CD14-positive monocyte (primary cell): ENCODE data around the gene IGF1. TPM values are rescaled to one million over a fixed set of nuclear protein-coding genes. Genes with fewer than 3 reads are reported as not detected.

Experiments used
- DNase-seq, 3 donors: peaks; one replicate each; pipeline ENCODE4 v3.0.0-alpha.2; 2011 to 2022
- H2AFZ ChIP-seq: 2 replicates; pipeline ENCODE4 v1.6.0; 2012; ENCODE audit warnings: mild to moderate bottlenecking, low read depth, low read length, inconsistent platforms; ENCODE audit not compliant: insufficient read depth, poor library complexity, severe bottlenecking
- H3K27ac ChIP-seq, 2 donors: 1 replicate in 1 of 2; 2 replicates in 1 of 2; pipeline ENCODE4 v1.5.1; 2012 to 2013; ENCODE audit warnings: low read length in 2 of 2, control low read depth in 1 of 2, inconsistent platforms in 1 of 2, low read depth in 1 of 2, mild to moderate bottlenecking in 1 of 2
- H3K27me3 ChIP-seq, 2 donors: one replicate each; pipeline versions ENCODE4 v1.6.0 to v1.6.1; 2011 to 2013; ENCODE audit warnings: low read length in 2 of 2; ENCODE audit not compliant: control insufficient read depth in 2 of 2, insufficient read depth in 2 of 2
- H3K36me3 ChIP-seq, 2 donors: replicated peaks in 1 of 2; 1 replicate in 1 of 2; 2 replicates in 1 of 2; pipeline versions ENCODE4 v1.5.1 to v1.6.1; 2012 to 2013; ENCODE audit warnings: low read length in 2 of 2, control low read depth in 1 of 2, inconsistent platforms in 1 of 2, mild to moderate bottlenecking in 1 of 2; ENCODE audit not compliant: insufficient read depth in 2 of 2, control insufficient read depth in 1 of 2
- H3K4me1 ChIP-seq, 2 donors: 1 replicate in 1 of 2; 2 replicates in 1 of 2; pipeline versions ENCODE4 v1.5.1 to v1.6.1; 2012 to 2013; ENCODE audit warnings: low read length in 2 of 2, control low read depth in 1 of 2, inconsistent platforms in 1 of 2, mild to moderate bottlenecking in 1 of 2, moderate library complexity in 1 of 2; ENCODE audit not compliant: insufficient read depth in 2 of 2, control insufficient read depth in 1 of 2
- H3K4me2 ChIP-seq: replicated peaks from 2 replicates; pipeline ENCODE3; 2012; ENCODE audit warnings: low read length, moderate library complexity, mild to moderate bottlenecking; ENCODE audit not compliant: poor library complexity, severe bottlenecking; ENCODE audit errors: extremely low read depth
- H3K4me3 ChIP-seq, 3 experiments: fragments of 200-600 bp in 1 of 3; sonication (generic) in 1 of 3; replicated peaks in 1 of 3; 1 replicate in 2 of 3; 2 replicates in 1 of 3; pipeline ENCODE4 v1.5.1; 2011 to 2013; ENCODE audit warnings: low read length in 3 of 3, mild to moderate bottlenecking in 3 of 3, control low read depth in 2 of 3, low read depth in 2 of 3, inconsistent platforms in 1 of 3, moderate library complexity in 1 of 3
- H3K79me2 ChIP-seq: 2 replicates; pipeline ENCODE4 v1.6.0; 2012; ENCODE audit warnings: mild to moderate bottlenecking, control low read depth, inconsistent platforms, low read length, moderate library complexity; ENCODE audit not compliant: insufficient read depth
- H3K9ac ChIP-seq: 2 replicates; pipeline ENCODE4 v1.6.0; 2017; ENCODE audit warnings: low read length, mild to moderate bottlenecking; ENCODE audit not compliant: insufficient read depth, poor library complexity, severe bottlenecking
- H3K9me3 ChIP-seq, 2 donors: replicated peaks in 1 of 2; 1 replicate in 1 of 2; 2 replicates in 1 of 2; pipeline versions ENCODE4 v1.5.1 to v1.6.1; 2012 to 2013; ENCODE audit warnings: low read length in 2 of 2, control low read depth in 1 of 2; ENCODE audit not compliant: control insufficient read depth in 1 of 2, insufficient read depth in 1 of 2
- H4K20me1 ChIP-seq: 2 replicates; pipeline ENCODE4 v1.6.0; 2012; ENCODE audit warnings: mild to moderate bottlenecking, low read length, control low read depth, moderate library complexity; ENCODE audit not compliant: insufficient read depth
- H3K27ac Mint-ChIP-seq, 7 donors: one replicate each; pipeline ENCODE4 v1.8.0; 2020; ENCODE audit warnings: mild to moderate bottlenecking in 7 of 7, mixed read lengths in 7 of 7, moderate library complexity in 6 of 7, inconsistent platforms in 2 of 7
- H3K27me3 Mint-ChIP-seq, 3 donors: one replicate each; pipeline ENCODE4 v1.8.0; 2021 to 2022; ENCODE audit warnings: low read depth in 3 of 3, mild to moderate bottlenecking in 3 of 3, mixed read lengths in 3 of 3, moderate library complexity in 3 of 3, inconsistent platforms in 1 of 3
- H3K36me3 Mint-ChIP-seq, 2 donors: one replicate each; pipeline ENCODE4 v1.8.0; 2020; ENCODE audit warnings: mixed read lengths in 2 of 2, inconsistent platforms in 1 of 2, mild to moderate bottlenecking in 1 of 2
- H3K4me1 Mint-ChIP-seq: one replicate; pipeline ENCODE4 v1.8.0; 2020; ENCODE audit warnings: mild to moderate bottlenecking, mixed read lengths
- H3K4me3 Mint-ChIP-seq, 2 donors: one replicate each; pipeline ENCODE4 v1.8.0; 2020; ENCODE audit warnings: mild to moderate bottlenecking in 2 of 2, mixed read lengths in 2 of 2, moderate library complexity in 1 of 2
- H3K9me3 Mint-ChIP-seq, 7 donors: one replicate each; pipeline ENCODE4 v1.8.0; 2020 to 2022; ENCODE audit warnings: mixed read lengths in 7 of 7, mild to moderate bottlenecking in 6 of 7, moderate library complexity in 6 of 7, inconsistent platforms in 2 of 7
- CTCF ChIP-seq: fragments of 200-600 bp; IDR thresholded peaks from one replicate; pipeline ENCODE4 v1.8.0; 2022; ENCODE audit warnings: antibody characterized with exemption, mild to moderate bottlenecking
- WGBS: methylation state at CpG from one replicate; pipeline ENCODE4 v1.1.5; 2013; ENCODE audit warnings: missing lambda C conversion rate; ENCODE audit not compliant: insufficient coverage; 5-methylcytosine and 5-hydroxymethylcytosine counted together
- intact Hi-C, 2 donors: fragments of 100-400 bp; cut with micrococcal nuclease; formaldehyde crosslinking; loops; one replicate each; pipeline versions ENCODE4 v1.15.0 to v1.15.1; 2023
- polyA plus RNA-seq, 3 donors: library from polyadenylated mRNA; depleted of rRNA in 1 of 3; unstranded in 2 of 3; stranded (reverse) in 1 of 3; fragments of 300-500 nt in 2 of 3; fragments of >200 nt in 1 of 3; fragmentation: Illumina TruSeq in 2 of 3; gene quantifications; 1 replicate in 2 of 3; 2 replicates in 1 of 3; pipeline ENCODE4 v1.2.3, GENCODE V29; 2012 to 2021

The IGF1 gene
- polyA plus RNA-seq, 3 donors = not detected

GRCh38 chr12:102507301-102507700 is 26.9 kb upstream of the IGF1 start:
- no peak overlapping the region for H3K4me3 Mint-ChIP-seq
- Histone ChIP-seq H3K4me3 (no peak overlapping the region), H3K36me3 (no peaks in the 10 kb centered on the region), H3K27ac (no peak overlapping the region), H3K4me2 (no peak overlapping the region), H2AFZ (no peak overlapping the region), H3K9ac (no peak overlapping the region), H3K9me3 (peaks cover 0 to 4% of the 10 kb centered on the region in 2 donors), H4K20me1 (no peaks in the 10 kb centered on the region), H3K79me2 (no peaks in the 10 kb centered on the region), H3K27me3 (no peaks in the 10 kb centered on the region), H3K4me1 (peaks cover 33 to 34% of the 10 kb centered on the region in 2 donors)
- WGBS = no CpG with 5 or more reads among the region's 2 CpGs
- peaks cover 42% of the 10 kb centered on the region for H3K4me1 Mint-ChIP-seq
- H3K27ac Mint-ChIP-seq = no peak overlapping the region
- H3K36me3 Mint-ChIP-seq = peaks cover 0 to 2% of the 10 kb centered on the region in 2 donors
- no peak for TF ChIP-seq CTCF
- peaks cover 0 to 10% (median 1%) of the 10 kb centered on the region in 7 donors for H3K9me3 Mint-ChIP-seq
- intact Hi-C loops = no loop called here
- peaks cover 0 to 2% (median 0%) of the 10 kb centered on the region in 3 donors for H3K27me3 Mint-ChIP-seq
- peak in 1 of 3 donors; percentile 34 for DNase-seq

GRCh38 chr12:102504871-102505270 is 24.5 kb upstream of the IGF1 start:
- H3K4me2 ChIP-seq = peak overlapping the region; percentile 46
- H4K20me1 ChIP-seq = no peaks in the 10 kb centered on the region
- peak overlapping the region in 5 of 7 donors; percentile 15 to 85 (median 80) for H3K27ac Mint-ChIP-seq
- H3K79me2 ChIP-seq = no peaks in the 10 kb centered on the region
- DNase-seq = peak; percentile 56 to 85 (median 63)
- H3K27ac ChIP-seq = peak overlapping the region; percentile 46 to 82
- no peaks in the 10 kb centered on the region for H3K36me3 ChIP-seq
- intact Hi-C loops = no loop called here
- peaks cover 1 to 3% of the 10 kb centered on the region in 2 donors for H3K36me3 Mint-ChIP-seq
- no peaks in the 10 kb centered on the region for H3K27me3 ChIP-seq
- peaks cover 0 to 10% (median 2%) of the 10 kb centered on the region in 7 donors for H3K9me3 Mint-ChIP-seq
- H3K4me1 ChIP-seq = peaks cover 39 to 40% of the 10 kb centered on the region in 2 donors
- TF ChIP-seq CTCF = no peak
- H3K4me1 Mint-ChIP-seq = peaks cover 48% of the 10 kb centered on the region
- 50% methylated on average over 2 of the region's 2 CpGs for WGBS
- peaks cover 0 to 9% (median 0%) of the 10 kb centered on the region in 3 donors for H3K27me3 Mint-ChIP-seq
- peaks cover 0 to 4% of the 10 kb centered on the region in 2 donors for H3K9me3 ChIP-seq
- H3K4me3 ChIP-seq = peak overlapping the region in 1 of 3 experiments; percentile 43
- H3K9ac ChIP-seq = no peak overlapping the region
- no peak overlapping the region for H2AFZ ChIP-seq
- no peak overlapping the region for H3K4me3 Mint-ChIP-seq
